ENCODE data around the gene RC3H2.
"Not testable (repeated sequence)": the region's sequence is repeated elsewhere in the genome, so short reads cannot be mapped to it uniquely, and the experiment has no call there.

Gene RC3H2

GRCh38 chr9:122863407-122863806, 41.8 kb downstream of the RC3H2 start:
- H3K27ac ChIP-seq (ENCODE audit: low read length), result no peak overlapping the region
- ATAC-seq (ENCODE audit: insufficient read depth, low read depth) (no peak), DNase-seq (no peak)
- no peaks in the 10 kb centered on the region for H3K27me3 ChIP-seq (ENCODE audit: insufficient read depth, low read length, poor library complexity)
- H3K9me3 ChIP-seq (ENCODE audit: insufficient read depth, low read length, severe bottlenecking), result no peaks in the 10 kb centered on the region
- H3K4me3 ChIP-seq (ENCODE audit: low read depth in 1 of 2, low read length in 2 of 2), result no peak overlapping the region
- no peaks in the 10 kb centered on the region for H3K79me2 ChIP-seq (ENCODE audit: insufficient read depth, low read length)
- no peak overlapping the region for H3K4me2 ChIP-seq (ENCODE audit: insufficient read depth, low read length)
- no peak overlapping the region for H2AFZ ChIP-seq (ENCODE audit: low read depth, low read length)
- H3K9ac ChIP-seq (ENCODE audit: low read depth, low read length), result no peak overlapping the region
- H4K20me1 ChIP-seq (ENCODE audit: insufficient read depth, low read length), result no peaks in the 10 kb centered on the region
- H3K4me1 ChIP-seq (ENCODE audit: insufficient read depth, low read length), result no peaks in the 10 kb centered on the region
- no peak for TF ChIP-seq EZH2 (IDR thresholded peaks at IDR 0.05; ENCODE audit: borderline replicate concordance, low read depth, low read length, severe bottlenecking)
- TF ChIP-seq, protein P1, sequence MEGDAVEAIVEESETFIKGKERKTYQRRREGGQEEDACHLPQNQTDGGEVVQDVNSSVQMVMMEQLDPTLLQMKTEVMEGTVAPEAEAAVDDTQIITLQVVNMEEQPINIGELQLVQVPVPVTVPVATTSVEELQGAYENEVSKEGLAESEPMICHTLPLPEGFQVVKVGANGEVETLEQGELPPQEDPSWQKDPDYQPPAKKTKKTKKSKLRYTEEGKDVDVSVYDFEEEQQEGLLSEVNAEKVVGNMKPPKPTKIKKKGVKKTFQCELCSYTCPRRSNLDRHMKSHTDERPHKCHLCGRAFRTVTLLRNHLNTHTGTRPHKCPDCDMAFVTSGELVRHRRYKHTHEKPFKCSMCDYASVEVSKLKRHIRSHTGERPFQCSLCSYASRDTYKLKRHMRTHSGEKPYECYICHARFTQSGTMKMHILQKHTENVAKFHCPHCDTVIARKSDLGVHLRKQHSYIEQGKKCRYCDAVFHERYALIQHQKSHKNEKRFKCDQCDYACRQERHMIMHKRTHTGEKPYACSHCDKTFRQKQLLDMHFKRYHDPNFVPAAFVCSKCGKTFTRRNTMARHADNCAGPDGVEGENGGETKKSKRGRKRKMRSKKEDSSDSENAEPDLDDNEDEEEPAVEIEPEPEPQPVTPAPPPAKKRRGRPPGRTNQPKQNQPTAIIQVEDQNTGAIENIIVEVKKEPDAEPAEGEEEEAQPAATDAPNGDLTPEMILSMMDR (IDR thresholded peaks at IDR 0.05; ENCODE audit: borderline replicate concordance, extremely low read depth, low read length, poor library complexity, severe bottlenecking), result no peak
- peaks cover 36% of the 10 kb centered on the region for H3K36me3 ChIP-seq (ENCODE audit: insufficient read depth, low read length)

DNA sequence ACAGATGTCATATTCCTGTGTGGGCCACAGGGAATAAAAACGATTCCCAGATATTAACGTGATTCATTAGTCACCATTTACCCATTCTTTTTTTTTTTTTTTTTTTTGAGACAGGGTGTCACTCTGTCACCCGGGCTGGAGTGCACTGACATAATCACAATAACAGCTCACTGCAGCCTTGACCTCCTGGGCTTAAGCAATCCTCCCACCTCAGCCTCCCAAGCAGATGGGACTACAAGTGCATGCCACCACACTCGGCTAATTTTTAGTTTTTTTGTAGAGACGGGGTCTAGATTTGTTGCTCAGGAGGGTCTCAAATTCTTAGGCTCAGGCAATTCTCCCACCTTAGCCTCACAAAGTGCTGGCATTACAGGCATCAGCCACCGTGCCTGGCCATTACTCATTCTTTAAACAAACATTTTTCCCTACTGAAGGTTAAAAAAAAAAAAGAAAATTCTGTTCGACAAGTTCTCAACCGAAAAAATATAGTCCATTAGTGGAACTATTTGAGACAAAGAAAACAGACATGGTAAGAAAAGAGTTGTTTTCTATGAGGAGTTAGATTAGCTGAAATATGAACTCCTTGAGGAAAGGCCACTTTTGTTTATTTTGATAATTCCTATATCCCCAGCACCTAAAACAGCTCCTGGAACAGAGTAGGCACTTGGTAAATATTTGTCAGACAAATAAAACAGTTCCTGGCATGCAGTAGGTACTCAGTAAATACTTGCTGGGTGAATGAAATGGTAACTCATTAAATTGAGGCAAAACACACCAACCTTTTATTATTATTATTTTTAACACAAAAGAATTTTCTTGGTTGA, 44.6 kb downstream of the RC3H2 start:
- Histone ChIP-seq H3K4me1 (ENCODE audit: insufficient read depth, low read length) (no peaks in the 10 kb centered on the region), H4K20me1 (ENCODE audit: insufficient read depth, low read length) (no peaks in the 10 kb centered on the region), H3K4me2 (ENCODE audit: insufficient read depth, low read length) (no peak overlapping the region), H3K9me3 (ENCODE audit: insufficient read depth, low read length, severe bottlenecking) (no peaks in the 10 kb centered on the region), H3K9ac (ENCODE audit: low read depth, low read length) (no peak overlapping the region), H3K27ac (ENCODE audit: low read length) (no peak overlapping the region), H3K36me3 (ENCODE audit: insufficient read depth, low read length) (peaks cover 58% of the 10 kb centered on the region), H2AFZ (ENCODE audit: low read depth, low read length) (no peak overlapping the region), H3K79me2 (ENCODE audit: insufficient read depth, low read length) (no peaks in the 10 kb centered on the region), H3K27me3 (ENCODE audit: insufficient read depth, low read length, poor library complexity) (no peaks in the 10 kb centered on the region), H3K4me3 (ENCODE audit: low read depth in 1 of 2, low read length in 2 of 2) (no peak overlapping the region)
- no peak for TF ChIP-seq EZH2 (IDR thresholded peaks at IDR 0.05; ENCODE audit: borderline replicate concordance, low read depth, low read length, severe bottlenecking)
- TF ChIP-seq, protein P1 (IDR thresholded peaks at IDR 0.05; ENCODE audit: borderline replicate concordance, extremely low read depth, low read length, poor library complexity, severe bottlenecking), result no peak
- ATAC-seq (ENCODE audit: insufficient read depth, low read depth) (no peak), DNase-seq (no peak)

DNA sequence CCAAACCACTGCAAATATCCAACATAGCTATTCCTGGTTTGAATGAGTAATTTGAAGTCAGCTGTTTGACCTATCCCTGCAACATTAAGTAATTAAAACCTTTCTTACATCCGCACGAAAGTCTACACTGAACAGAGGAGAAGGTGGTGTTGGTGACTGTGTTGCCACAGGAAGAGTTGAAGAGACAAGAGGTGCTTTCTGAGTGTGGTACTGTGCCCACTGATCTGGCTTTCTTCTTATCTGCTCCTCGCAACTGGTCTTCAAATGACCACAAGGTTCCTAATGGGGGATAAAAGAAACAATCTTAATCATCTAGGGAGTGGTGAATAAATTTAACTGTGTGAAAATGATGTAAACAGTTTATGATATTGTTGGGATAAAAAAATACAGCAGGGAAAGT, 47.3 kb downstream of the RC3H2 start:
- no peak overlapping the region for H2AFZ ChIP-seq (ENCODE audit: low read depth, low read length)
- H3K4me1 ChIP-seq (ENCODE audit: insufficient read depth, low read length), result no peaks in the 10 kb centered on the region
- no peak overlapping the region for H3K4me3 ChIP-seq (ENCODE audit: low read depth in 1 of 2, low read length in 2 of 2)
- TF ChIP-seq EZH2 (IDR thresholded peaks at IDR 0.05; ENCODE audit: borderline replicate concordance, low read depth, low read length, severe bottlenecking), result no peak
- TF ChIP-seq, protein P1 (IDR thresholded peaks at IDR 0.05; ENCODE audit: borderline replicate concordance, extremely low read depth, low read length, poor library complexity, severe bottlenecking), result no peak
- H3K4me2 ChIP-seq (ENCODE audit: insufficient read depth, low read length), result no peak overlapping the region
- H4K20me1 ChIP-seq (ENCODE audit: insufficient read depth, low read length), result no peaks in the 10 kb centered on the region
- no peak overlapping the region for H3K27ac ChIP-seq (ENCODE audit: low read length)
- DNase-seq, result no peak
- no peaks in the 10 kb centered on the region for H3K79me2 ChIP-seq (ENCODE audit: insufficient read depth, low read length)
- ATAC-seq (ENCODE audit: insufficient read depth, low read depth), result no peak
- H3K9me3 ChIP-seq (ENCODE audit: insufficient read depth, low read length, severe bottlenecking), result no peaks in the 10 kb centered on the region
- no peaks in the 10 kb centered on the region for H3K27me3 ChIP-seq (ENCODE audit: insufficient read depth, low read length, poor library complexity)
- no peak overlapping the region for H3K9ac ChIP-seq (ENCODE audit: low read depth, low read length)
- peaks cover 67% of the 10 kb centered on the region for H3K36me3 ChIP-seq (ENCODE audit: insufficient read depth, low read length)

DNA sequence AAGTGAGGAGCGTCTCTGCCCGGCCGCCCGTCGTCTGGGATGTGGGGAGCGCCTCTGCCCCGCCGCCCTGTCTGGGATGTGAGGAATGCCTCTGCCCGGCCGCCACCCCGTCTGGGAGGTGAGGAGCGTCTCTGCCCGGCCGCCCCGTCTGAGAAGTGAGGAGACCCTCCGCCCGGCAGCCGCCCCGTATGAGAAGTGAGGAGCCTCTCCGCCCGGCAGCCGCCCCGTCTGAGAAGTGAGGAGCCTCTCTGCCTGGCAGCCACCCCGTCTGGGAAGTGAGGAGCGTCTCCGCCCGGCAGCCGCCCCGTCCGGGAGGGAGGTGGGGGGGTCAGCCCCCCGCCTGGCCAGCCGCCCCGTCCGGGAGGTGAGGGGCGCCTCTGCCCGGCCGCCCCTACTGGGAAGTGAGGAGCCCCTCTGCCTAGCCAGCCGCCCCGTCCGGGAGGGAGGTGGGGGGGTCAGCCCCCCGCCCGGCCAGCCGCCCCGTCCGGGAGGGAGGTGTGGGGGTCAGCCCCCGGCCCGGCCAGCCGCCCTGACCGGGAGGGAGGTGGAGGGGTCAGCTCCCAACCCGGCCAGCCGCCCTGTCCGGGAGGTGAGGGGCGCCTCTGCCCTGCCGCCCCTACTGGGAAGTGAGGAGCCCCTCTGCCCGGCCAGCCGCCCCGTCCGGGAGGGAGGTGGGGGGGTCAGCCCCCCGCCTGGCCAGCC, 52.9 kb downstream of the RC3H2 start:
- not testable (repeated sequence) for H4K20me1 ChIP-seq (ENCODE audit: insufficient read depth, low read length); H3K9me3 ChIP-seq (ENCODE audit: insufficient read depth, low read length, severe bottlenecking); H3K27me3 ChIP-seq (ENCODE audit: insufficient read depth, low read length, poor library complexity); DNase-seq; H3K4me1 ChIP-seq (ENCODE audit: insufficient read depth, low read length); H3K79me2 ChIP-seq (ENCODE audit: insufficient read depth, low read length); H3K9ac ChIP-seq (ENCODE audit: low read depth, low read length); H3K4me2 ChIP-seq (ENCODE audit: insufficient read depth, low read length); ATAC-seq (ENCODE audit: insufficient read depth, low read depth); H3K27ac ChIP-seq (ENCODE audit: low read length); H2AFZ ChIP-seq (ENCODE audit: low read depth, low read length); H3K4me3 ChIP-seq (ENCODE audit: low read depth in 1 of 2, low read length in 2 of 2)
- H3K36me3 ChIP-seq (ENCODE audit: insufficient read depth, low read length), result peaks cover 60% of the 10 kb centered on the region

All from DND-41 (cell line).